Measurements from ENCODE around the gene GPRC5C. TPM values are rescaled to one million over a fixed set of nuclear protein-coding genes. Genes with fewer than 3 reads are reported as not detected.
A peak's percentile ranks its signal among the peaks of the same experiment; 100 is the strongest.

GPRC5C gene
- total and polyA plus RNA-seq, 2 of the 8 experiments (the other 6 are each of a cell fraction or from before 2014, with no cell fraction given) = 18.3 to 55.8 TPM

DNA sequence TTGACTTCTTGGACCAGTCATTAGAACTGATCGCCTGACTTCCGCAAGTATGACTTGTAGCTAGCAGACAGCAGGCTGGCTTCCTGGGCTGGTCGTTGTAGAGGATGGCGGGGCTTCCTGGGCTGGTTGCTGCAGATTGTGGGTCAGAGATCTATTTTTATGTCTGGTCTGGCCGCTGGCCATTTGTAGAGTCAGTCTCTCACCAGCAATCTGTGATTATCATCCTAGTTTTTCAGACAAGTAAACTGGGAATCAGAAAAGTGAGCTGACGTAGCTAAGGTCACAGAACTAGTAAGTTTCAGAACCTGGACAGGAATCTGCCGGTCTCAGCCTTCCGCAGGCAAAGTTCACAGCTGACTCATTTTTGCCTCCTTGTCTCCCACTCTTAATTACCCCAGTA lies 45.5 kb upstream of the GPRC5C start:
- Histone ChIP-seq H3K27ac (ENCODE audit: low read depth, low read length) (no peak overlapping the region), H3K79me1 (ENCODE audit: low read depth, low read length) (no peaks in the 10 kb centered on the region), H3K23ac (ENCODE audit: insufficient read length) (no peak overlapping the region), H3K14ac (ENCODE audit: insufficient read length) (no peak overlapping the region), H3K9ac (replicated peaks in 1 of 4; ENCODE audit: extremely low read depth in 1 of 4, low read depth in 3 of 4, low read length in 3 of 4) (no peak overlapping the region; a peak in 1 of 7 replicates), H3K36me3 (ENCODE audit: control insufficient read depth in 2 of 4, insufficient read depth in 4 of 4, low read length in 3 of 4) (no peaks in the 10 kb centered on the region), H2BK120ac (replicated peaks; ENCODE audit: low read depth, low read length) (no peak overlapping the region), H3K4me2 (ENCODE audit: insufficient read depth in 1 of 2, low read depth in 2 of 2, low read length in 2 of 2) (no peak overlapping the region), H3K27me3 (replicated peaks in 1 of 4; ENCODE audit: control insufficient read depth in 3 of 4, extremely low read depth in 1 of 4, insufficient read depth in 3 of 4, low read length in 3 of 4) (no peaks in the 10 kb centered on the region; a peak in 1 of 7 replicates), H3K4me1 (replicated peaks in 1 of 4; ENCODE audit: control insufficient read depth in 3 of 4, insufficient read depth in 4 of 4, low read length in 3 of 4) (peaks cover 5 to 20% (median 12%) of the 10 kb centered on the region in 4 experiments), H2BK12ac (ENCODE audit: low read depth, low read length) (no peak overlapping the region), H3K56ac (replicated peaks; ENCODE audit: insufficient read length, low read depth, low read length) (no peak overlapping the region), H3K9me3 (ENCODE audit: insufficient read depth in 2 of 2, low read depth in 1 of 2, low read length in 1 of 2) (no peaks in the 10 kb centered on the region), H3K18ac (ENCODE audit: extremely low read depth, low read length) (no peak overlapping the region), H4K8ac (ENCODE audit: extremely low read depth, insufficient read depth, low read length) (no peak overlapping the region), H2AFZ (ENCODE audit: low read length) (no peak overlapping the region), H2BK20ac (ENCODE audit: low read length) (peak overlapping the region; percentile 1; the same call in 1 of the 2 replicates), H3K4me3 (ENCODE audit: extremely low read depth in 1 of 4, insufficient read depth in 2 of 4, low read depth in 3 of 4, low read length in 4 of 4) (no peak overlapping the region), H2AK5ac (ENCODE audit: low read depth, low read length) (no peak overlapping the region), H3K4ac (replicated peaks; ENCODE audit: insufficient read length, low read depth, low read length) (no peak overlapping the region), H4K5ac (ENCODE audit: insufficient read length, low read depth, low read length) (no peak overlapping the region), H2BK5ac (ENCODE audit: low read depth, low read length) (no peak overlapping the region), H3K79me2 (ENCODE audit: control insufficient read depth in 1 of 2, insufficient read depth in 2 of 2, low read length in 2 of 2) (no peaks in the 10 kb centered on the region), H2BK15ac (ENCODE audit: low read length) (no peak overlapping the region), H4K91ac (replicated peaks; ENCODE audit: insufficient read length, low read length) (no peak overlapping the region), H3K23me2 (ENCODE audit: low read depth, low read length) (no peaks in the 10 kb centered on the region), H4K20me1 (replicated peaks in 1 of 2; ENCODE audit: control insufficient read depth in 1 of 2, insufficient read depth in 2 of 2, low read length in 2 of 2) (no peaks in the 10 kb centered on the region)
- ChIA-PET POLR2A (ENCODE audit: partially characterized antibody) (interaction anchor here (1.5 kb wide), 1 partner anchor 57 kb away, joined by 4 read pairs; no protein-coding TSS in a partner anchor), CTCF (ENCODE audit: partially characterized antibody) (interaction anchor here (0.7 to 1.5 kb wide), 7 partner anchors 18 to 71 kb away, joined by 3 to 7 read pairs (median 3); no protein-coding TSS in a partner anchor)
- no peak for DNase-seq (ENCODE audit: low read depth in 1 of 2, low spot score in 2 of 2)
- no peak for FAIRE-seq
- 92% methylated on average over 8 of the region's 8 CpGs; no CpG with 5 or more reads in 1 of the 2 experiments for WGBS, 2 experiments (ENCODE audit: extremely low coverage in 1 of 2, insufficient coverage in 1 of 2, insufficient read length in 1 of 2, insufficient replicate concordance in 2 of 2, low coverage in 1 of 2, low lambda C conversion rate in 2 of 2, missing lambda C conversion rate in 1 of 2)
- TF ChIP-seq CBX8 (IDR thresholded peaks at IDR 0.05; ENCODE audit: borderline replicate concordance, low read depth, low read length) = no peak
- TF ChIP-seq TCF12 (IDR thresholded peaks at IDR 0.05; ENCODE audit: low read depth, low read length) = no peak
- no peak for TF ChIP-seq POLR2AphosphoS5 (IDR thresholded peaks at IDR 0.05; ENCODE audit: low read depth, low read length)
- TF ChIP-seq RAD21 (IDR thresholded peaks at IDR 0.05 in 1 of 2, conservative IDR thresholded peaks at IDR 0.05 in 1 of 2; ENCODE audit: low read depth in 2 of 2, low read length in 2 of 2) = no peak
- TF ChIP-seq FOSL1 (IDR thresholded peaks at IDR 0.05; ENCODE audit: insufficient read depth, low read depth, low read length) = no peak
- no peak for TF ChIP-seq GTF2F1 (IDR thresholded peaks at IDR 0.05; ENCODE audit: borderline replicate concordance, low read depth, low read length)
- TF ChIP-seq SUZ12 (IDR thresholded peaks at IDR 0.05; ENCODE audit: low read length) = no peak
- TF ChIP-seq SP1 (IDR thresholded peaks at IDR 0.05; ENCODE audit: low read depth, low read length) = no peak
- TF ChIP-seq ZNF274 (IDR thresholded peaks at IDR 0.05; ENCODE audit: borderline replicate concordance, extremely low read depth, low read length) = no peak
- no peak for TF ChIP-seq SP2 (IDR thresholded peaks at IDR 0.05; ENCODE audit: low read length)
- no peak for TF ChIP-seq EP300 (IDR thresholded peaks at IDR 0.05; ENCODE audit: borderline replicate concordance in 1 of 2, low read depth in 2 of 2, low read length in 2 of 2)
- TF ChIP-seq CHD2 (IDR thresholded peaks at IDR 0.05; ENCODE audit: low read length) = no peak
- no peak for TF ChIP-seq EZH2 (IDR thresholded peaks at IDR 0.05; ENCODE audit: low read depth, low read length, severe bottlenecking)
- no peak for TF ChIP-seq BACH1 (IDR thresholded peaks at IDR 0.05; ENCODE audit: low read length)
